Tibial artery (tissue), 4 donors: Measurements from ENCODE around the gene CACNG4.

Experiments used
- DNase-seq, 2 donors: peaks; one replicate each; pipeline ENCODE4 v3.0.0-alpha.2; 2019
- H3K27ac ChIP-seq, 2 donors: fragments of 200-600 bp; sonication (generic) in 1 of 2; 1 replicate in 1 of 2; 2 replicates in 1 of 2; pipeline ENCODE4 v1.5.1; 2018 to 2019; ENCODE audit warnings: mild to moderate bottlenecking in 1 of 2
- H3K27me3 ChIP-seq, 2 donors: fragments of 200-600 bp; sonication (generic) in 1 of 2; one replicate each; pipeline versions ENCODE4 v1.5.1 to v1.6.0; 2016 to 2019
- H3K36me3 ChIP-seq, 3 donors: fragments of 200-600 bp; sonication (generic) in 2 of 3; one replicate each; pipeline ENCODE4 v1.5.1; 2016 to 2019; ENCODE audit warnings: mild to moderate bottlenecking in 2 of 3
- H3K4me1 ChIP-seq, 4 donors: fragments of 200-600 bp; sonication (generic) in 2 of 4; 1 replicate in 3 of 4; 2 replicates in 1 of 4; pipeline ENCODE4 v1.5.1; 2016 to 2019
- H3K4me3 ChIP-seq, 2 donors: fragments of 200-600 bp; sonication (generic) in 1 of 2; 1 replicate in 1 of 2; 2 replicates in 1 of 2; pipeline ENCODE4 v1.5.1; 2018 to 2019; ENCODE audit warnings: mild to moderate bottlenecking in 2 of 2
- H3K9me3 ChIP-seq, 3 donors: fragments of 200-600 bp; sonication (generic) in 1 of 3; one replicate each; pipeline ENCODE4 v1.5.1; 2016 to 2019
- intact Hi-C: fragments of 100-400 bp; cut with DNase I; formaldehyde crosslinking; loops from one replicate; pipeline ENCODE4 v1.15.0; 2023; ENCODE audit warnings: low total_unique reads
- TF ChIP-seq, protein P1 (sequence below), 2 experiments: fragments of 200-600 bp in 1 of 2; fragments of 450-650 bp in 1 of 2; IDR thresholded peaks; one replicate each; pipeline ENCODE4 v1.5.1; 2017 to 2019; ENCODE audit warnings: antibody characterized with exemption in 2 of 2, mild to moderate bottlenecking in 1 of 2, moderate library complexity in 1 of 2

The CACNG4 gene

DNA sequence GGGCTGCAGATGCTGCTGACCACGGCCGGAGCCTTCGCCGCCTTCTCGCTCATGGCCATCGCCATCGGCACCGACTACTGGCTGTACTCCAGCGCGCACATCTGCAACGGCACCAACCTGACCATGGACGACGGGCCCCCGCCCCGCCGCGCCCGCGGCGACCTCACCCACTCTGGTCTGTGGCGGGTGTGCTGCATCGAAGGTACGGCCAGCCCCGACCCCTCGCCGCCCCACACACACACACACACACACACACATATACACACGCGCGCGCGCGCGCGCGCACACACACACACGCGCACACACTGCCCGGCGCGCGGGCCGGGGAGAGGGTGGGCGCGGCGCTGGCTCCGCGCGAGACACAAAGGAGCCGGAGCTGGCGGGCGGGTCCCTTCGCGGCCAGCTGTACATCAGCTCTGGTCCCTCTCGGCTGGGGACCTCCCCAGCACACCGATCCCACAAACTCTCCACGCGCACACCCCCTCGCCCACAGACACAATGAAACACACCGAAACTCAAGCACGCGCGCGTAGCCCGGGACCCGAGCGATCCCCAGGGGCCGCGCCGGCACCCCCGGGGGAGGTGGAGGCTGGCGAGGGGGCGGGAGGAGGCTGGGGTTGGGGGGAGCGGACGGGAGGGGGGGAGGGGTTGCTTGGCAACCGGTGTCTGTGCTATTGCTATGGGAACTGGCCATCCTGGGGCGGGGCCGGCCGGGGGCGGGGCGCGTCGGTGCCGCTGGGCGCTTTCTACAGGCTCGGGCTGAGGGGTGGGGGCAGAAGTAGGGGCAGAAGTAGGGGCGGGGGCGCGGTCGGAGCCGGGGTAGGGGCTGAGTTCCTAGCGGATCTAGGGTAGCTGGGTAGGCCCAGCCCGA lies 658 bp downstream of the CACNG4 start:
- Histone ChIP-seq H3K27me3 (peaks cover 0 to 88% of the 10 kb centered on the region in 2 donors), H3K4me3 (peak overlapping the region; percentile 31 to 51), H3K4me1 (peaks cover 0 to 24% (median 17%) of the 10 kb centered on the region in 4 donors), H3K9me3 (no peaks in the 10 kb centered on the region), H3K27ac (no peak overlapping the region), H3K36me3 (no peaks in the 10 kb centered on the region)
- no peak for DNase-seq
- TF ChIP-seq, protein P1, sequence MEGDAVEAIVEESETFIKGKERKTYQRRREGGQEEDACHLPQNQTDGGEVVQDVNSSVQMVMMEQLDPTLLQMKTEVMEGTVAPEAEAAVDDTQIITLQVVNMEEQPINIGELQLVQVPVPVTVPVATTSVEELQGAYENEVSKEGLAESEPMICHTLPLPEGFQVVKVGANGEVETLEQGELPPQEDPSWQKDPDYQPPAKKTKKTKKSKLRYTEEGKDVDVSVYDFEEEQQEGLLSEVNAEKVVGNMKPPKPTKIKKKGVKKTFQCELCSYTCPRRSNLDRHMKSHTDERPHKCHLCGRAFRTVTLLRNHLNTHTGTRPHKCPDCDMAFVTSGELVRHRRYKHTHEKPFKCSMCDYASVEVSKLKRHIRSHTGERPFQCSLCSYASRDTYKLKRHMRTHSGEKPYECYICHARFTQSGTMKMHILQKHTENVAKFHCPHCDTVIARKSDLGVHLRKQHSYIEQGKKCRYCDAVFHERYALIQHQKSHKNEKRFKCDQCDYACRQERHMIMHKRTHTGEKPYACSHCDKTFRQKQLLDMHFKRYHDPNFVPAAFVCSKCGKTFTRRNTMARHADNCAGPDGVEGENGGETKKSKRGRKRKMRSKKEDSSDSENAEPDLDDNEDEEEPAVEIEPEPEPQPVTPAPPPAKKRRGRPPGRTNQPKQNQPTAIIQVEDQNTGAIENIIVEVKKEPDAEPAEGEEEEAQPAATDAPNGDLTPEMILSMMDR (IDR thresholded peaks at IDR 0.05): no peak
- intact Hi-C loops: no loop called here

DNA sequence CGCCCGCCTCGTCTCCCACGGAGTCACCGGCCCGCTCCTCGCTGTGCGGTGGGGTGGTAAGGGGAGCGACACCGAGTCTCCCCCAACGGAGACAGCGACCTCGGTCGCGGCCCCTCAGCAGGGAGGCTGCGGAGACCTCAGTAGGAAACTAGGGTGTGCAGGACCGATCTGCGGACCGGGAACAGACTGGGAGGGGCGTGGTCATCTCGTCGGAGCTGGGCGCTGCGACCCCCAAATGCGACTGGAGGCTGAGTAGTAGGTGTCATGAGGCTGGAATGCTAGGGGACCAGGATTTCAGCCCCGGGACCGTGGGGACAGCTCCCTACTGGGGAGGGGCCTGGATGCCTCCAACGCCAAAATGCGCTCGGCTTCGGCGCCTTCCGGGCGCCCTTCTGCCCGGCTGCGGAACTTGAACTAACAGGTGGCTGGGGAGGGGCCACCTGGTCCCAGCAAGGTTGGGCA lies 1.3 kb downstream of the CACNG4 start:
- Histone ChIP-seq H3K4me1 (peaks cover 0 to 24% (median 17%) of the 10 kb centered on the region in 4 donors), H3K27me3 (peaks cover 0 to 88% of the 10 kb centered on the region in 2 donors), H3K36me3 (no peaks in the 10 kb centered on the region), H3K4me3 (peak overlapping the region; percentile 31 to 51), H3K9me3 (no peaks in the 10 kb centered on the region), H3K27ac (no peak overlapping the region)
- TF ChIP-seq, protein P1 (IDR thresholded peaks at IDR 0.05): no peak
- no peak for DNase-seq
- intact Hi-C loops: no loop called here

DNA sequence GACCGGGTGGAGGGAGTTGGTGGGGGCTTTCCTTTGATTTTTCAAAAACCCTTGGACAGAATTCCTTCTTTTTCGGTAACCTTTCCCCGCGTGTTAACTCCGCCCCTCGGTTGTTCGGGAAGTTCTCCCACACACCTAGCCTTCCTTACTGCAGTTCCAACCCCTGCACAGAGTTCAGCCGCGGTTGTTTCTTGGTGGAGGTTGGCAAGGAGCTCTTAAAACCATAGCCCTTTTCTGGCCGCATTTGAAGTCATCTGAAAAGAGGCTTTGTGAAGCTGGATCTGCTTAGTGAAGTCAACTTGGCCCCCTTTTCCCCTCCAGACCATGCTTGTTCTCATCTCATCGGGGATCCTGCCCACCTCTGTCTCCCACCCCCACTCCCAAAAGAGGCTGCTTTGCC lies 1.8 kb downstream of the CACNG4 start:
- Histone ChIP-seq H3K4me3 (no peak overlapping the region), H3K36me3 (no peaks in the 10 kb centered on the region), H3K9me3 (no peaks in the 10 kb centered on the region), H3K4me1 (peaks cover 0 to 24% (median 17%) of the 10 kb centered on the region in 4 donors), H3K27me3 (peaks cover 0 to 86% of the 10 kb centered on the region in 2 donors), H3K27ac (no peak overlapping the region)
- no peak for DNase-seq
- intact Hi-C loops: no loop called here
- TF ChIP-seq, protein P1 (IDR thresholded peaks at IDR 0.05): no peak

DNA sequence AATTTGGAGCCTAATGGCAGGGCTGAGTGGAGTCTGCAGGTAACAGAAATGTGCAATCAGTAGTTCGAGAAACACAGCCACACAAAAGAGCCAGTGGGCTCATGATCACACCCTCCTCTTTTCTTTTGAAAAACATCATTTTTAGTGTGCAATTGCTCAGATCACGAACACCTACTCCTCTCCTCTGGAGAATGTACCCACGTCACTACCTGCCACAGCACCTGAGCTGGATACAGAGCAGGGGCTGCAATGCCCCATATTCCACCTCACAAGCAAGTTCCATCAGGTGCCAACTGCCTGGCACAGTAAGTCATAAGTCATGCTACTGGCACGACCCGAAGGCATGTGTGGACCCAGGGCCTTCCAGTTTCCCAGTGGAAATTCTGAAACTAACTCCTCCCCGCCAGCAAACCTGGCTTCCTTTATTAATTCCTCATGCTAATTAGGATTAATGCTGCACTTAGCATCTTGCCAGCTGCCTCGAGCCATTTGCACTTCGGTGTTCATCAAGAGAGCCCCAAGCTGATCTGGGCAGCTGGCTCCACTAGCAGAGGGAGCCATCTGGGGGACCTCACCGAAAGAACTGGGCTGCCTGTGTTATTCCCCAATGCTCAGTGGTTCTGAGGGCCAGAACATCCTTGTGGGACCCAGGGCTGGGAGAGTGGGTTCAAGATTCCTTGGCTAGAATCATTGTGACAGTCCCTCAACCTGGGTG lies 2.4 kb downstream of the CACNG4 start:
- DNase-seq: no peak
- Histone ChIP-seq H3K27ac (no peak overlapping the region), H3K4me3 (no peak overlapping the region), H3K9me3 (no peaks in the 10 kb centered on the region), H3K27me3 (peaks cover 0 to 91% of the 10 kb centered on the region in 2 donors), H3K36me3 (no peaks in the 10 kb centered on the region), H3K4me1 (peaks cover 0 to 24% (median 17%) of the 10 kb centered on the region in 4 donors)
- intact Hi-C loops: no loop called here
- TF ChIP-seq, protein P1 (IDR thresholded peaks at IDR 0.05): no peak

DNA sequence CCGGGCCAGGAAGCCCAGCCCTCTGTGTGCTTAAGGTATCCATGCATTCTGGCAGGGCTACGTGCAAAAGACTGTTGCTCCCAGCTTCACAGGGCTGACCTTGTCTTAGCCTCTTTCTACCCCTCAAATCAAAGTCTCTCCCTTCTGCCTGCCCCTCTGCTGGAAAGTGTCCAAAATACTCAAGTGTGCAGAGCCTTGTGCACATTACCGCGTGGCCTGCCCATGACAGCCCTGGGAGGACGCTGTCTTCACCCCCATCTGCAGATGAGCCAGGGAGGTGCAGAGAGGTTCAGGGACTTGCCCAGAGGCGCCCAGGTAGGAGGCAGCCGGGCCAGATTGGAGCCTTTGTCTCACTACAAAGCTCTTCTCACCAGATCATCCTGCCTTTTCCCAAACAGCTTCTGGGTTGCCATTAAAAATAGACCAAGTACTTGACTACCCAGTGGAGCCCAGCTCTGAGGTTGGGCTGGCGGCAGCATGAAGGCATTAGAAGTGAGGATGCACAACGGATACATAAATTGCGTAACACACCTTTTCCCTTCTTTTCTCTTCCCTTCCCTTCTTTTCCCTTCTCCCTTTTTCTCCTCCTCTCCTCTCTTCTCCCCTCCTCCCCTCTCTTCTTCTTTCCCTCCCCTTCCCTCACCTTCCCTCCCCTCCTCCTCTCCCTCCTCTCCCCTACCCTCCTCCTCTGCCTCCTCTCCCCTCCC lies 3.5 kb downstream of the CACNG4 start:
- intact Hi-C loops: no loop called here
- peaks cover 0 to 24% (median 17%) of the 10 kb centered on the region in 4 donors for H3K4me1 ChIP-seq
- DNase-seq: no peak
- no peaks in the 10 kb centered on the region for H3K9me3 ChIP-seq
- H3K36me3 ChIP-seq: no peaks in the 10 kb centered on the region
- H3K27ac ChIP-seq: no peak overlapping the region
- H3K27me3 ChIP-seq: peaks cover 0 to 91% of the 10 kb centered on the region in 2 donors
- TF ChIP-seq, protein P1 (IDR thresholded peaks at IDR 0.05): no peak
- no peak overlapping the region for H3K4me3 ChIP-seq
